Omental fat pad (tissue), 4 donors: Measurements from ENCODE around the gene ZNF280A. TPM values are rescaled to one million over a fixed set of nuclear protein-coding genes. Genes with fewer than 3 reads are reported as not detected.

Experiments
- ATAC-seq: fragments of 150-250 bp; one replicate; pipeline ENCODE4 v1.9.1; 2016; ENCODE audit warnings: mild to moderate bottlenecking, moderate library complexity; ENCODE audit not compliant: low FRiP score
- DNase-seq: peaks from one replicate; pipeline ENCODE4 v3.0.0-alpha.2; 2019; ENCODE audit warnings: low spot score
- CTCF ChIP-seq, 3 donors: fragments of 450-650 bp; IDR thresholded peaks; one replicate each; pipeline ENCODE4 v1.5.1; 2016 to 2017; ENCODE audit warnings: antibody characterized with exemption in 3 of 3, mild to moderate bottlenecking in 3 of 3, moderate library complexity in 2 of 3
- total RNA-seq, 4 donors: library from RNA; depleted of rRNA; stranded (reverse); fragments of >200 nt; gene quantifications; one replicate each; pipeline ENCODE4 v1.1.0, GENCODE V29; 2016

The ZNF280A gene
- total RNA-seq, 4 donors from 2014 or later: not detected

- no peak for ATAC-seq
- no peak for DNase-seq
- no peak for TF ChIP-seq CTCF (IDR thresholded peaks at IDR 0.05)
Observed at GRCh38 chr22:22545084-22545483, 25.0 kb upstream of the ZNF280A start.

- no peak for TF ChIP-seq CTCF (IDR thresholded peaks at IDR 0.05)
- ATAC-seq: no peak
- no peak for DNase-seq
Observed at GRCh38 chr22:22538226-22538989, 18.3 kb upstream of the ZNF280A start.

- no peak for TF ChIP-seq CTCF (IDR thresholded peaks at IDR 0.05)
- ATAC-seq (no peak), DNase-seq (no peak)
Observed at GRCh38 chr22:22536916-22537315, 16.8 kb upstream of the ZNF280A start.

- DNase-seq (no peak), ATAC-seq (no peak)
- no peak for TF ChIP-seq CTCF (IDR thresholded peaks at IDR 0.05)
Observed at GRCh38 chr22:22536515-22536914, 16.4 kb upstream of the ZNF280A start.

DNA sequence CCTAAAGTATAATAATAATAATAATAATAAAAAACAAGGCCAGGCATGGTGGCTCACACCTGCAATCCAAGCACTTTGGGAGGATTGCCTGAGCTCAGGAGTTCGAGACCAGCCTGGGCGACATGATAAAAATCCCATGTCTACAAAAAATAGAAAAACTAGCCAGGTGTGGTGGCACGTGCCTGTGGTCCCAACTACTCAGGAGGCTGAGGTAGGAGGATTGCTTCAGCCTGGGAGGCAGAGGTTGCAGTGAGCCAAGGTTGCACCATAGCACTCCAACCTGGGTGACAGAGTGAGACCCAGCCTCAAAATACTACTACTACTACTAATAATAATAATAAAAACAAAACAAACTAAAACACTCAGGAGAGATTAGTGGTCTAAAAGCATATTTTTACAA, 15.6 kb upstream of the ZNF280A start:
- ATAC-seq (no peak), DNase-seq (no peak)
- TF ChIP-seq CTCF (IDR thresholded peaks at IDR 0.05): no peak

- TF ChIP-seq CTCF (IDR thresholded peaks at IDR 0.05): no peak
- no peak for ATAC-seq
- no peak for DNase-seq
Observed at GRCh38 chr22:22534604-22535415, 14.7 kb upstream of the ZNF280A start.
